C4-2B (cell line): Measurements from ENCODE around the gene CCDC148.

Source experiments
- ZFX ChIP-seq: fragments of 450-650 bp; IDR thresholded peaks from 2 replicates; pipeline ENCODE4 v1.6.1; 2017
- TF ChIP-seq, protein P1 (sequence below): fragments of 450-650 bp; conservative IDR thresholded peaks from 2 replicates; pipeline ENCODE4 v1.5.1; 2017; ENCODE audit warnings: mild to moderate bottlenecking

DNA sequence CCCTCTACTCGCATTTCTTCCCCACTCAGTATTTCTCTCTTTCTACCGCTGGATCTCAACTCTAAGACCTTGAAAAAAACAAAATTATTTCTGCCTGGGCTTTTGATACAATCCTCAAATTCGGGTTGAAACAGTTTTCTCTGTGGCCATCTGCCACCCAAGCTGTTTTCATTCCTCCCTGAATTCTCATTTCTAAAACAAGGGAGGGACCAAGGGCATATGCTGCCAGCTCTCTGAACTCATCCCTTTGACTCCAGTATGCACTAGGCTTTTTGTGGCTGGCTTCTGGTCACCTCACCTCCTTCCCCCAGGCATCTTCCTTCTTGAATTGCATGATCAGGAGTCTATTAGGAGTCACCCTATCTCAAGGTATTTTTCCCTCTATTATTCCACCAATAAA is 49.5 kb downstream of the CCDC148 start:
- TF ChIP-seq, protein P1, sequence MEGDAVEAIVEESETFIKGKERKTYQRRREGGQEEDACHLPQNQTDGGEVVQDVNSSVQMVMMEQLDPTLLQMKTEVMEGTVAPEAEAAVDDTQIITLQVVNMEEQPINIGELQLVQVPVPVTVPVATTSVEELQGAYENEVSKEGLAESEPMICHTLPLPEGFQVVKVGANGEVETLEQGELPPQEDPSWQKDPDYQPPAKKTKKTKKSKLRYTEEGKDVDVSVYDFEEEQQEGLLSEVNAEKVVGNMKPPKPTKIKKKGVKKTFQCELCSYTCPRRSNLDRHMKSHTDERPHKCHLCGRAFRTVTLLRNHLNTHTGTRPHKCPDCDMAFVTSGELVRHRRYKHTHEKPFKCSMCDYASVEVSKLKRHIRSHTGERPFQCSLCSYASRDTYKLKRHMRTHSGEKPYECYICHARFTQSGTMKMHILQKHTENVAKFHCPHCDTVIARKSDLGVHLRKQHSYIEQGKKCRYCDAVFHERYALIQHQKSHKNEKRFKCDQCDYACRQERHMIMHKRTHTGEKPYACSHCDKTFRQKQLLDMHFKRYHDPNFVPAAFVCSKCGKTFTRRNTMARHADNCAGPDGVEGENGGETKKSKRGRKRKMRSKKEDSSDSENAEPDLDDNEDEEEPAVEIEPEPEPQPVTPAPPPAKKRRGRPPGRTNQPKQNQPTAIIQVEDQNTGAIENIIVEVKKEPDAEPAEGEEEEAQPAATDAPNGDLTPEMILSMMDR, result no peak
- TF ChIP-seq ZFX, result no peak
